Measurements from ENCODE around the gene ARHGEF16. TPM values are rescaled to one million over a fixed set of nuclear protein-coding genes. Genes with fewer than 3 reads are reported as not detected.

Gene ARHGEF16
- total and polyA plus RNA-seq, 2 donors from 2014 or later, result 15.5 to 39.3 TPM

GRCh38 chr1:3465935-3466321 is 11.5 kb downstream of the ARHGEF16 start:
- Histone ChIP-seq H3K9ac (ENCODE audit: low read length in 3 of 3) (no peak overlapping the region), H3K4me1 (ENCODE audit: control insufficient read depth in 2 of 3, insufficient read depth in 2 of 3, low read depth in 1 of 3, low read length in 3 of 3) (peaks cover 0 to 2% (median 0%) of the 10 kb centered on the region in 3 donors), H3K27me3 (ENCODE audit: control insufficient read depth, insufficient read depth, low read length) (no peaks in the 10 kb centered on the region), H3K27ac (ENCODE audit: low read depth in 2 of 2, low read length in 2 of 2) (no peak overlapping the region), H3K9me3 (ENCODE audit: control insufficient read depth in 2 of 3, insufficient read depth in 1 of 3, low read length in 3 of 3) (no peaks in the 10 kb centered on the region), H3K36me3 (ENCODE audit: control insufficient read depth in 2 of 3, insufficient read depth in 3 of 3, low read length in 3 of 3) (peaks cover 0 to 9% (median 0%) of the 10 kb centered on the region in 3 donors), H3K4me3 (ENCODE audit: low read length in 3 of 3) (no peak overlapping the region)
- DNase-seq (peak in 1 of 5 donors; percentile 53), FAIRE-seq (no peak)
- no peak for TF ChIP-seq CTCF (IDR thresholded peaks at IDR 0.05; ENCODE audit: borderline replicate concordance, extremely low read depth, insufficient read depth)
- intact Hi-C loops (cut with DNase I), result no loop called here

- Histone ChIP-seq H3K4me1 (ENCODE audit: control insufficient read depth in 2 of 3, insufficient read depth in 2 of 3, low read depth in 1 of 3, low read length in 3 of 3) (peaks cover 0 to 2% (median 0%) of the 10 kb centered on the region in 3 donors), H3K4me3 (ENCODE audit: low read length in 3 of 3) (no peak overlapping the region), H3K9ac (ENCODE audit: low read length in 3 of 3) (no peak overlapping the region), H3K36me3 (ENCODE audit: control insufficient read depth in 2 of 3, insufficient read depth in 3 of 3, low read length in 3 of 3) (peaks cover 0 to 9% (median 0%) of the 10 kb centered on the region in 3 donors), H3K27me3 (ENCODE audit: control insufficient read depth, insufficient read depth, low read length) (no peaks in the 10 kb centered on the region), H3K27ac (ENCODE audit: low read depth in 2 of 2, low read length in 2 of 2) (no peak overlapping the region), H3K9me3 (ENCODE audit: control insufficient read depth in 2 of 3, insufficient read depth in 1 of 3, low read length in 3 of 3) (no peaks in the 10 kb centered on the region)
- FAIRE-seq, result no peak
- DNase-seq, result peak in 1 of 5 donors; percentile 57
- no peak for TF ChIP-seq CTCF (IDR thresholded peaks at IDR 0.05; ENCODE audit: borderline replicate concordance, extremely low read depth, insufficient read depth)
- intact Hi-C loops (cut with DNase I), result no loop called here
These were observed 12.1 kb downstream of the ARHGEF16 start for GRCh38 chr1:3466366-3467075.

GRCh38 chr1:3467096-3468036 is 12.9 kb downstream of the ARHGEF16 start:
- peaks cover 0 to 9% (median 0%) of the 10 kb centered on the region in 3 donors for H3K36me3 ChIP-seq (ENCODE audit: control insufficient read depth in 2 of 3, insufficient read depth in 3 of 3, low read length in 3 of 3)
- DNase-seq (peak in 2 of 5 donors; percentile 47 to 63), FAIRE-seq (no peak)
- intact Hi-C loops (cut with DNase I), result no loop called here
- peaks cover 0 to 2% (median 0%) of the 10 kb centered on the region in 3 donors for H3K4me1 ChIP-seq (ENCODE audit: control insufficient read depth in 2 of 3, insufficient read depth in 2 of 3, low read depth in 1 of 3, low read length in 3 of 3)
- no peak for TF ChIP-seq CTCF (IDR thresholded peaks at IDR 0.05; ENCODE audit: borderline replicate concordance, extremely low read depth, insufficient read depth)
- H3K9ac ChIP-seq (ENCODE audit: low read length in 3 of 3), result no peak overlapping the region
- H3K4me3 ChIP-seq (ENCODE audit: low read length in 3 of 3), result no peak overlapping the region
- no peaks in the 10 kb centered on the region for H3K27me3 ChIP-seq (ENCODE audit: control insufficient read depth, insufficient read depth, low read length)
- no peaks in the 10 kb centered on the region for H3K9me3 ChIP-seq (ENCODE audit: control insufficient read depth in 2 of 3, insufficient read depth in 1 of 3, low read length in 3 of 3)
- H3K27ac ChIP-seq (ENCODE audit: low read depth in 2 of 2, low read length in 2 of 2), result no peak overlapping the region
